LNCaP clone FGC (cell line): ENCODE measurements around the gene NRP2.

Experiments used
- DNase-seq: peaks from one replicate; pipeline ENCODE4 v3.0.0-alpha.2; 2011; ENCODE audit warnings: low read depth
- H3K4me3 ChIP-seq: 2 replicates; pipeline ENCODE4 v1.5.1; 2011; ENCODE audit warnings: mild to moderate bottlenecking, low read depth, low read length, control low read depth
- CTCF ChIP-seq: IDR thresholded peaks from 2 replicates; pipeline ENCODE4 v1.5.1; 2012; ENCODE audit warnings: mild to moderate bottlenecking; ENCODE audit not compliant: control insufficient read depth, insufficient read depth; ENCODE audit errors: extremely low read depth

Gene NRP2

GRCh38 chr2:205802941-205803340 lies 120.6 kb downstream of the NRP2 start:
- H3K4me3 ChIP-seq: no peak overlapping the region
- no peak for DNase-seq
- no peak for TF ChIP-seq CTCF

- H3K4me3 ChIP-seq: no peak overlapping the region
- no peak for TF ChIP-seq CTCF
- no peak for DNase-seq
Measured at GRCh38 chr2:205803500-205803899, 121.2 kb downstream of the NRP2 start.

- no peak for TF ChIP-seq CTCF
Measured at GRCh38 chr2:205805136-205805535, 122.8 kb downstream of the NRP2 start.

GRCh38 chr2:205806143-205806905 lies 124.0 kb downstream of the NRP2 start:
- no peak for DNase-seq
- TF ChIP-seq CTCF: no peak
- H3K4me3 ChIP-seq: no peak overlapping the region

More at GRCh38 chr2:205805136-205805535, 122.8 kb downstream of the NRP2 start:
- no peak overlapping the region for H3K4me3 ChIP-seq
- DNase-seq: no peak

- DNase-seq: no peak
- TF ChIP-seq CTCF: no peak
Measured at GRCh38 chr2:205807229-205807628, 124.9 kb downstream of the NRP2 start.

GRCh38 chr2:205807758-205808157 lies 125.5 kb downstream of the NRP2 start:
- DNase-seq: no peak
- TF ChIP-seq CTCF: no peak
- no peak overlapping the region for H3K4me3 ChIP-seq

More at GRCh38 chr2:205807229-205807628, 124.9 kb downstream of the NRP2 start:
- H3K4me3 ChIP-seq: no peak overlapping the region
